PC-9 (cell line): ENCODE results near the gene RCN1. TPM values are rescaled to one million over a fixed set of nuclear protein-coding genes. Genes with fewer than 3 reads are reported as not detected.

ENCODE experiments used
- BruUV-seq: library from RNA; stranded (reverse); fragments of 400-500 nt; replicated peaks from 2 replicates; lab custom pipeline; 2021; lab: Mats Ljungman, UMichigan
- CTCF ChIA-PET: fragments of 300-600 bp; sonication (Branson Sonifier 250); formaldehyde crosslinking; loops from one replicate; lab custom pipeline; 2022; ENCODE audit warnings: antibody characterized with exemption; lab: Charles Lee
- POLR2A ChIA-PET: fragments of 300-600 bp; sonication (Branson Sonifier 250); formaldehyde crosslinking; loops from one replicate; lab custom pipeline; 2022; ENCODE audit warnings: antibody characterized with exemption; ENCODE audit not compliant: unreplicated experiment; lab: Charles Lee
- DNase-seq, 2 experiments: peaks; one replicate each; pipeline versions ENCODE4 v3.0.0 to v3.0.0-alpha.2; 2015 to 2022; ENCODE audit warnings: mixed read lengths in 1 of 2
- H2AFZ ChIP-seq: fragments of 200-600 bp; sonication (generic); 2 replicates; pipeline ENCODE4 v1.8.1; 2017; ENCODE audit warnings: antibody characterized with exemption
- H3F3A ChIP-seq: fragments of 200-600 bp; sonication (generic); 2 replicates; pipeline ENCODE4 v1.8.1; 2017; ENCODE audit warnings: antibody characterized with exemption, mild to moderate bottlenecking, low read depth; ENCODE audit not compliant: insufficient read depth
- H3K27ac ChIP-seq: fragments of 200-600 bp; sonication (generic); 2 replicates; pipeline ENCODE4 v1.6.1; 2016; ENCODE audit warnings: mixed run types
- H3K27me3 ChIP-seq: fragments of 200-600 bp; sonication (generic); 2 replicates; pipeline ENCODE4 v1.6.1; 2016; ENCODE audit warnings: low read depth, mixed run types; ENCODE audit not compliant: insufficient read depth
- H3K36me3 ChIP-seq: fragments of 200-600 bp; sonication (generic); 2 replicates; pipeline ENCODE4 v1.6.1; 2016; ENCODE audit warnings: low read depth, mixed run types
- H3K4me1 ChIP-seq: fragments of 200-600 bp; sonication (generic); replicated peaks from 2 replicates; pipeline ENCODE4 v1.6.1; 2016; ENCODE audit warnings: mixed run types; ENCODE audit not compliant: insufficient read depth
- H3K4me2 ChIP-seq: fragments of 200-600 bp; sonication (generic); 2 replicates; pipeline ENCODE4 v1.6.1; 2017; ENCODE audit warnings: mixed run types
- H3K4me3 ChIP-seq: fragments of 200-600 bp; sonication (generic); 2 replicates; pipeline ENCODE4 v1.6.1; 2016; ENCODE audit warnings: mixed run types
- H3K79me2 ChIP-seq: fragments of 200-600 bp; sonication (generic); 2 replicates; pipeline ENCODE4 v1.6.1; 2017; ENCODE audit warnings: low read depth, mixed run types
- H3K9me2 ChIP-seq: fragments of 200-600 bp; sonication (generic); 2 replicates; pipeline ENCODE4 v1.8.1; 2017; ENCODE audit warnings: mild to moderate bottlenecking; ENCODE audit not compliant: insufficient read depth
- H3K9me3 ChIP-seq: fragments of 200-600 bp; sonication (generic); 2 replicates; pipeline ENCODE4 v1.8.1; 2016; ENCODE audit warnings: low read depth; ENCODE audit not compliant: insufficient read depth
- H4K20me1 ChIP-seq: fragments of 200-600 bp; sonication (generic); 2 replicates; pipeline ENCODE4 v1.8.1; 2017; ENCODE audit not compliant: insufficient read depth
- CTCF ChIP-seq: fragments of 200-600 bp; sonication (generic); conservative IDR thresholded peaks from 2 replicates; pipeline ENCODE4 v1.6.1; 2017; ENCODE audit warnings: mixed run types, antibody characterized with exemption, mild to moderate bottlenecking, moderate library complexity
- EZH2 ChIP-seq: fragments of 200-600 bp; sonication (generic); IDR thresholded peaks from 2 replicates; pipeline ENCODE4 v1.8.0; 2017; ENCODE audit warnings: antibody characterized with exemption, low read depth
- intact Hi-C: fragments of 100-400 bp; cut with micrococcal nuclease; formaldehyde crosslinking; loops from one replicate; pipeline ENCODE4 v1.10.0; 2022; ENCODE audit not compliant: unreplicated experiment
- total RNA-seq: library from RNA; stranded (reverse); gene quantifications from 2 replicates; pipeline ENCODE4 v1.2.3, GENCODE V29; 2021

Gene RCN1
- total RNA-seq, 1 experiment from 2014 or later, result 206 TPM

- POLR2A ChIA-PET, result interaction anchor here (0.6 kb wide), 1 partner anchor 74 kb away, joined by 13 read pairs; no protein-coding TSS in a partner anchor
- H3K4me2 ChIP-seq, result peak overlapping the region; percentile 73
- TF ChIP-seq CTCF, result no peak
- TF ChIP-seq EZH2, result no peak
These were observed 3.3 kb upstream of the RCN1 start for GRCh38 chr11:32087597-32087996.

GRCh38 chr11:32088117-32088941, 2.5 kb upstream of the RCN1 start:
- H3K27ac ChIP-seq, result peak overlapping the region; percentile 74
- H3F3A ChIP-seq, result peaks cover 31% of the 10 kb centered on the region
- intact Hi-C loops, result loop anchor here (2.0 to 5.0 kb wide), 3 partner anchors 16 to 276 kb away; partner anchors contain the start of gene PAX6
- no peaks in the 10 kb centered on the region for H3K27me3 ChIP-seq
- ChIA-PET POLR2A (interaction anchor here (0.6 kb wide), 1 partner anchor 73 kb away, joined by 13 read pairs; no protein-coding TSS in a partner anchor), CTCF (no interaction called here)
- H3K9me3 ChIP-seq, result no peaks in the 10 kb centered on the region
- peak overlapping the region; percentile 52; the same call in 1 of the 2 replicates for H2AFZ ChIP-seq
- H3K4me1 ChIP-seq, result peaks cover 45% of the 10 kb centered on the region
- no peaks in the 10 kb centered on the region for H3K9me2 ChIP-seq
- peaks cover 22% of the 10 kb centered on the region for H3K79me2 ChIP-seq
- DNase-seq, result peak; percentile 76 to 89
- peak overlapping the region; percentile 43; the same call in 1 of the 2 replicates for H3K4me3 ChIP-seq
- no peak for TF ChIP-seq CTCF
- no peak for TF ChIP-seq EZH2
- peaks cover 6% of the 10 kb centered on the region; the same call in 1 of the 2 replicates for H3K36me3 ChIP-seq
- peak overlapping the region; percentile 73 for H3K4me2 ChIP-seq
- BruUV-seq, result no TSS peak
- H4K20me1 ChIP-seq, result peaks cover 14% of the 10 kb centered on the region

More at GRCh38 chr11:32087597-32087996, 3.3 kb upstream of the RCN1 start:
- CTCF ChIA-PET, result no interaction called here
- DNase-seq, result no peak
- no peaks in the 10 kb centered on the region for H3K9me2 ChIP-seq
- peaks cover 14% of the 10 kb centered on the region for H3K79me2 ChIP-seq
- no peaks in the 10 kb centered on the region for H3K27me3 ChIP-seq
- intact Hi-C loops, result loop anchor here (5.0 kb wide), 1 partner anchor 275 kb away; the partner anchor contains the start of gene PAX6
- H2AFZ ChIP-seq, result peak overlapping the region; percentile 52; the same call in 1 of the 2 replicates
- no peaks in the 10 kb centered on the region; the same call in 1 of the 2 replicates for H3K9me3 ChIP-seq
- peaks cover 7% of the 10 kb centered on the region for H4K20me1 ChIP-seq
- H3F3A ChIP-seq, result peaks cover 31% of the 10 kb centered on the region
- peak overlapping the region; percentile 43; the same call in 1 of the 2 replicates for H3K4me3 ChIP-seq
- no TSS peak for BruUV-seq
- peak overlapping the region; percentile 74 for H3K27ac ChIP-seq
- peaks cover 38% of the 10 kb centered on the region for H3K4me1 ChIP-seq
- H3K36me3 ChIP-seq, result no peaks in the 10 kb centered on the region

- Histone ChIP-seq H3K27ac (no peak overlapping the region), H3K36me3 (peaks cover 22% of the 10 kb centered on the region), H3K4me1 (peaks cover 48% of the 10 kb centered on the region), H3K9me3 (no peaks in the 10 kb centered on the region), H3K79me2 (peaks cover 65% of the 10 kb centered on the region), H2AFZ (no peak overlapping the region), H3K9me2 (no peaks in the 10 kb centered on the region), H3K4me3 (peak overlapping the region; percentile 70), H4K20me1 (peaks cover 57% of the 10 kb centered on the region), H3F3A (peaks cover 23% of the 10 kb centered on the region), H3K4me2 (peak overlapping the region; percentile 90), H3K27me3 (no peaks in the 10 kb centered on the region)
- ChIA-PET CTCF (no interaction called here), POLR2A (no interaction called here)
- TSS peak; percentile 51 for BruUV-seq
- intact Hi-C loops, result loop anchor here (5.0 kb wide), 1 partner anchor 40 kb away; no protein-coding TSS in a partner anchor
- no peak for TF ChIP-seq EZH2
- no peak for TF ChIP-seq CTCF
- peak in 1 of 2 experiments; percentile 17 for DNase-seq
These were observed 1.8 kb downstream of the RCN1 start for GRCh38 chr11:32092581-32093170.
